Muscle of arm (tissue), 12 donors: ENCODE results near the gene MEF2D. TPM values are rescaled to one million over a fixed set of nuclear protein-coding genes. Genes with fewer than 3 reads are reported as not detected.
A peak's percentile ranks its signal among the peaks of the same experiment; 100 is the strongest.

ENCODE experiments used
- DNase-seq: peaks from one replicate; pipeline ENCODE4 v3.0.0-alpha.2; 2013
- polyA plus RNA-seq, 12 donors: library from polyadenylated mRNA; unstranded; fragments of 120-200 nt; gene quantifications; one replicate each; pipeline ENCODE4 v1.2.1, GENCODE V29; 2013; ENCODE audit not compliant: insufficient read length in 12 of 12

The MEF2D gene
- polyA plus RNA-seq, 12 donors, result 44.4 to 95.3 (median 69.1) TPM; not detected in 1

DNA sequence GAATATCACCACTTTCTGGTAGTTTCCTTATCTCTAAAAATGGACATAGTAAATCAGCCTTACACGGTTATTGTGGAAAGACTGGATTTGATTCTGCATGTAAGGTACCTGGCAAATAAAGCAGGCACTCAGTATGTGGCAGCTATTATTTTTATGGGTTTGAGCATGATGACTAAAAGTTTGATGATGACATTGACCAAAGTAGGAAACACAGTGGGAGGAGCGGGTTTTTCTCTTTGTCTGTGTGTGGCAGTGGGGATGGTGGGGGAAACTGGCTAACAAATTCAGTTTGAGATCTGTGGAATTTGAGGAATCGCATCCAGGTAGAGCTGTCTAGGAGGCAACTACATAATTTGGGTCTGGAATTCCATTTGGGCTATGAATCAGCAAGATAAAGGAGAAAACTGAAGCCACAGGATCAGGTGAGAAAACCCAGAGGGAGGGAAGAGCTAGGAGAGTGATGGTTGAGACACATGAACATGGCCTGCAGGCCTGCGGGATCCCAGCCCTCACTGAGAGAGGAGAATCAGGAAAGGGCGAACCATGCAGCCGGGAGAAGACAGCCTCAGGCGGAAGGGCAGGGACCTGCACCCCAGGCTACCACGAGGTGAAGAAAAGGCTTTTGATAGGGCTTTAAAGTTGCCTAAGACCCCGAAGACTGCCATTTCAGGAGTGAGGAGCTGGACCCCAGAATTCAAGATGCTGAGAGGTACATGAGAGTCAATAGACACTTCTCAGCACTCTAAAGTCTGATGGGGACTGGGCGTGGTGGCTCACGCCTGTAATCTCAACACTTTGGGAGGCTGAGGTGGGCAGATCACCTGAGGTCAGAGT, 52.2 kb downstream of the MEF2D start:
- DNase-seq, result no peak

GRCh38 chr1:156445789-156446263, 54.7 kb downstream of the MEF2D start:
- peak; percentile 84 for DNase-seq

- no peak for DNase-seq
Observed at GRCh38 chr1:156444407-156445001, 56.1 kb downstream of the MEF2D start.

DNA sequence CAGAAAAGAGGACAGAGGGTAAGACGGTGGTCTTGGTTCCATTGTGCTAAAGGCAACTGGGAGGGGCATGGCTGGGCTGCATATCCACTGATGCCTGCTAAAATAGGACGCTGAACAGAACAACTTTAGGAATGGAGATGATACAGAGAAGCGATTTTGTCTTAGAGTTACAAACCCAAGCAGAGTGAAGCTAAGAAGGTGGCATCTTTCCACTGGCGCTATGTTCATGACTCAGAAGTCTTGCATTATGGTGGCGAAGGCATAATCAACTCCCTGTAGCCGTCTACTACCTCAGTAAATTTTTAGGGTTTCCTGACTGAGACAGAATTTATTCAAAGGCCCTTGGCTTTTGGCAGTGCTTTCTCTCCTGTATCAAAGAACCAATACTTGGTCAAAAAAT, 57.3 kb downstream of the MEF2D start:
- DNase-seq, result no peak

GRCh38 chr1:156440654-156441437, 59.7 kb downstream of the MEF2D start:
- DNase-seq, result no peak

- no peak for DNase-seq
Observed at GRCh38 chr1:156439777-156440183, 60.8 kb downstream of the MEF2D start.

DNA sequence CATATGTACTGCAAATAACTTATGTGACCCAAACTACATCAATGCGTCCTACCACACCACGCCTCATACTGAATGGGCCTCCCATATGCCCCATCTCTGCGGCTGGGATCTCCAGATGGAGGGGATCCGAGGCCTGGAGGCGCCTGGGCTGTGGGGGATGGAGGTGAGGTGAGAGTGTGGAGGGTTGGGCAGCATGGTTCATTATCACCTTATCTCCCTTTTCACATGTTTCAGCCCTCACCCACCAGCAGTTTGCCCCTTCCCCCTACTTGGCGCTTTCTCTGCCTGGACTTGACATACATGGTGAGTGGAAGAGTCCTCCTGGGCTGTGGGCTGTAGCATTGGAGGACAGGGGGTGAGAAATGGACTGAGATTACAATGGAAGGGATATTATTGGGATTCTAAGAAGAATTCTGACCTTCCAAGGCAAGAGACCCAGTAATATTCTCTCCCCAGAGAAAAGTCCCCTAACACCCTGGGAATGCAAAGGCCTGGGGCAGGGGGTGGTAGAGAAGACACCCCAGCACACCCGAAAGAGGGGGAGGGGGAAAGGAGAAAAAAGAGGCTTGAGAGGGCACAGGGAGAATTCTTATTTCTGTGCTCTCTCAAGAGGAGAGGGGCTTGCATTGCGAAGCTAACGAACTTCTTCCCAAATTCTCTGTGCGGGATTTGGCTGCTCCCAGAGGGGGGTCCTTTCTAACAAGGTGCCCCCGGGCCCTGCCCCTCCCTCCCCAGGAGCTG, 61.4 kb downstream of the MEF2D start:
- DNase-seq, result no peak

DNA sequence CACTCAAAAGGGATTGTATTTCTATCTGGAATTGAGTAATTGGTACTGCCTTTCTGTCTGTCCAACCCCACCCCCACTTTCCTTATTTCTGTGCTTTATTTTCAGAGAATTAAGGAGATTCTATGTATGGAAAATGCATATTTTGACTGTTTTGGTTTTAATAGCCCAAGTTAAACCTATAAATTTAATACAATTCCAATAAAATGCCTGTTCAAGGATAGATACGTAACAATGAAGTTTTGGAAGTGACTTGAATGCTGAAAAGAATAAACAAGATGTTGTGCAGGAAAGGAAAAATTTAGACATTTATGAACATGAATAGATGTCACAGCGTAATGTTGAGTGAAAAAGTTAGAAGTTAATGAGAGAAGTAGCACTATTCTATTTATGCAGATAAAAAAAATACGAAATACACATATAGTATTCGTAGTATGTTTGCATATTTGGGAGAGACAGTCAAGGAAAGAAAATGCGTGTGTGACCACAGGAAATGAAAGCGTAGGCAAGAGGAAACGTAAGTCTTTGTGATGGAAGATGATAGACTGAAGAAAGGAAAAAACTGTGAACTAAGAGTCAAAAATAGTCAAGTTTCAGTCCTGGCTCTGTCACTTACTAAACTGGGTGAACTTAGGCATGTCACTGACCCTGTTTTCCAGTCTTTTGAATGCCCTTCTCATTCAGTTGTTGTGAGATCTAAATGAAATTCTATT, 62.1 kb downstream of the MEF2D start:
- no peak for DNase-seq

- DNase-seq, result no peak
Observed at GRCh38 chr1:156437037-156437867, 63.3 kb downstream of the MEF2D start.

DNA sequence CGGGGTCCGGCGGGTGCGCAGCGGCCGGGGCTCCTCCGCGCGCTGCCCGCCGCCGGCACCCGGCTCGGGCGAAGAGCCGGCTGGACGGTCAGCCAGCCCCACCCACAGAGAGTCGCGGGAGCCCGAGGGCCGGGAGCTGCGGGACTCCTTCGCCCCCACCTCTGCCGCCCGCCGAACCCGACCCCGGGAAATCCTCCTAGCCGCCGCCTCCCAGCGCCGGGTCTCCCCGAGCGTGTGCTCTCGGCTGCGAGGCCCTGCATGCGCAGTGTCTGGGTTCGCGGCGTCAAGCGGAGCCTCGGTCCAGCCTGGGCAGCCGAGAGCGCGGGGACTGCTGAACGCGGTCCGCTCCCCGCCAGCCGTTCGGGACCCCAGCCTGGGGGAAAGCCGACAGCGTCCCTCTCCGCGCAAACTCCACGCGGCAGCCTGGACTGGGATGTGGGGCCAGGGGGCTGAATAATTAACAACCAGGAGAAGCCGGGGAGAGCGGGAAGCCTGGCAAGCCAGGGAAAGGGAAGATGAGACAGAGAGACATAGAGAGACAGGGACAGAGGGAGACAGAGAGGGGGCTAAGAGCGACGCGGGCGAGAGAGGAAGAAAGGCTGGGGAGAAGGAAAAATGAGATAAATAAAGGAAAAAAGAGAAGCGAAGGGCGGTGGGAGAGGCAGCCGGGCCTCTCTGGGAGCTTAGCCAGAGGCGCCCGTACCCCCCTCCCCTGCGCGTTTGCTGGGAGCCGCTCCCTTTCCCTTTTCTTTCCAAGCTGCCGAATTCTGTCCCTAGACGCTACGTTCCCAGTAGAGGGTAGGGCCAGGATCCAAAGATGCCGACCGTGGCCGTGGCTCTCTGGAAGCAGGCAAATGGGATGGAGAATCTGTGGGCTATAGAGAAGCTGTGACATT, 64.2 kb downstream of the MEF2D start:
- no peak for DNase-seq

- DNase-seq, result no peak
Observed at GRCh38 chr1:156435545-156436140, 64.9 kb downstream of the MEF2D start.

GRCh38 chr1:156434989-156435544, 65.5 kb downstream of the MEF2D start:
- DNase-seq, result no peak

DNA sequence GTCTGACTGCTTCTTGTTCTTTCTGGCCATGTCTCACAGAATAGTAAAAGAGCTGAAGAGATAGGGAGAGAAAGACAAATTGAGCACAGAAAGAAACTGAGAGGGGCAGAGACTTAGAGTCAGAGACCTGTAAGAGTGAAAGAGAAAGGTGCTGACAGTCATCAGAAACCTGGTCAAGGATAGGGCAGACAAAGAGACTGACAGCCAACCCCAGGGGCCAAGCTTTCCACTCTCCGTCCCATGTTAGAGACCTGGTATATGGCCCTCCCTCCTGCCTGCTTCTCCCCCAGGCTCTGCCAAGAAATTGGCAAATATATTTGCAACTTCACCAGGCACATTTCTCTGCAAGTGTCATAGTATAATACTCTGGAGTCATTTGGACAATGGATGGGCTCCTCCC, 67.0 kb downstream of the MEF2D start:
- DNase-seq, result no peak

GRCh38 chr1:156433032-156433431, 67.5 kb downstream of the MEF2D start:
- no peak for DNase-seq

DNA sequence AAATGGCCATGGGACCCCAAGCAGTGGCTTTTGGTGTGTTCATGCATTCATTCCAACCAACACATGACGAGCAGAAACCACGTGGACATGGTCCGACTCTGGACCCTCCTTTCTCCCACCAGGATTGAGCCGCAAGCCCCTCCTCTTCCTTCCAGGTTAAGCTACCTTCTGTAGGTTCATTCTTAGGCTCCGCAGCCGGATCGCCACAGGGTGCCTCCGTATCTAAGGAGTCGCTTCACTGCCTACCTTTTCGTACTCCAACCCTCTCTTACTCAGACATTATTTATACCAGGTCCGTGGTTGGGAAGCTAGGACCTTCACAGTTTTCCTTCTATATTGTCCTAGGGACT, 67.9 kb downstream of the MEF2D start:
- DNase-seq, result no peak

- DNase-seq, result no peak
Observed at GRCh38 chr1:156431769-156432668, 68.6 kb downstream of the MEF2D start.

DNA sequence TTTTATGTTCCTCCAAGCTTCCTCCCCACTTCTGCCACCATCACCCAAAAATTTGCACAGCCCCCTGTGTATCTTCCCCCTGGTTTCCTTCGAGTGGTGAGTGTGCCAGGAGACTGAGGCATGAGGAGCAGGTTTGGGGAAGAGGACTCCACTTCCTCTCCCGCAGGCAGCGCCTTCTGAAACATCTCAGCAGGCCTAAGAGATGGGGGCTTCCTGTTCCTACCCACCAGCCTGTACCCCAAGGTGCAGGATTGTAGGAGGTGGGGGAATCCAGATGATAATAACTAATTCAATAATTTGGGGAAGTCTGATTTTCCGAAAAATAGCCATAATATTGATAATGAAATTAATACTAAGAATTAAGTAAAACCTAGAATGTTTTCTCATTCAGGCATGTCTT, 69.2 kb downstream of the MEF2D start:
- no peak for DNase-seq
